ENCODE measurements around the gene ATP6V1B1.

ATP6V1B1 gene

GRCh38 chr2:70901227-70902066 is 34.3 kb upstream of the ATP6V1B1 start:
- DNase-seq (ENCODE audit: low read depth): no peak

DNA sequence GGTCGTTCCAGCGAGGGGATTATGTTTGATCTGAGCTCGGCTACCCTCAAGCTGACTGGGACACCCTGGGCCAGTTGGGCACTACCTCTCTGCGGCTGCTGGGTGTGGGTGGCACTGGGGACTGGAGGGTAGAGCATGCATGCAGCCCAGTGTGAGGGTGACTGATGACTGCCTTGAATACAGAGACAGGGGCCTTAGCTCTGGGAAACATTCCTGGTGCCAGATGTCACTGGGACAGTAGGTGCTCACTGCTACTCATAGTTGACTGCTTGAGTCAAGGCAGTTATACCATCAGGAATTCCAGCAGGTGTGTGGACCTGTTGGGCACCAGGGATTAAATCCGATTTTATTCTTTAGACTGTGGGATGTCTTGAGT is 33.6 kb upstream of the ATP6V1B1 start:
- no peak for DNase-seq (ENCODE audit: low read depth)

DNA sequence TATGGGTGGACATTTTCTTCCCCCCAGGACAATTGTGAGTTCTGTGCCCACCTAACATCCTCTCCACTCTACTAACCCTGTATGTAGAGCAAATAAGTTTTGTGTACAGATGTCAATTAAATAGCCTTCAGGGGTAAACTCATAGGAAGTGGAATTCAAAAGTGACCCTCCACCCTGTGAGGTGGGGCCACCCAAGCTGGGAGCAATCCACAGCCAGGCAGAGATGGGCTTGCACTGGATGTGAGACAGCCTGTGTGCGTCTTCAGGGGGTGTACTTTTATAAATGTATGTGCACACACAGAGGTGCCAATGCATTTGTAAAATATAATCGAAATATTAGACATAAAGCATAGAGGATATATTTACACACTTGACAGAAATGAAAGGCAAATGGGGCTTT is 33.1 kb upstream of the ATP6V1B1 start:
- DNase-seq (ENCODE audit: low read depth): no peak

- no peak for DNase-seq (ENCODE audit: low read depth)
Measured at GRCh38 chr2:70903171-70903570, 32.5 kb upstream of the ATP6V1B1 start.

DNA sequence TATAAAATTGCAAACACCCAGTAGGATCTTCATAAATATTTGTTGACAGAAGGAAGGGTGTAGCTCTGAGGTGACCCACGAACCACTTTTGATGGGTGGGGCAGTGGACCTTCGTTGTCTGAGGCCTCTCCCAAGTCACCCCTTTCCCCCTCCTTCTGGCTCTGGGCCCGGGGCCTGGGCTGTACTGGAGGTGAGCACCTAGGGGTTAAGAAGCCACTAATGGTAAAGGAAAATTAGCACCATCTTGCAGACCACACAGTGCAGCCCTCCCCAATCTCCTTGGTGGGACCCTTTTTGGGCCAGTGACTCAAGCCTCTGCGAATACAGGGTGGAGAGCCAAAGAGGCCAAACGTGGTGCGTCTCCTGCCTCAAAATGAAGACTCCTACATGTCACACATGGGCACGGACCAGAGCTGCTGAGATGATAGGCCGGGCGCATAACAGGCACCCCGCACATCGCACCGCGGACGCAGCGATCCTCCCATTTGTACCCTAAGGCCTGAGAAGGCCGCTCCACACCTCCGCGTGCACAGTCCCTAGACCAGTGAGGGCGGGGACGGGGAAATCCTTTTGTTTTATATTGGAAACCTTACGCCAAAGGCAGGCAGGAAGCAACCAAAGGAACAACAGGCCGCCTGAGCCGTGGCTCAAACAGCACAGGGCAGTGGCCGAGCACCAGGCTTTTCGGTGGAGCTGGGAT is 31.9 kb upstream of the ATP6V1B1 start:
- DNase-seq (ENCODE audit: low read depth): no peak

- DNase-seq (ENCODE audit: low read depth): no peak
Measured at GRCh38 chr2:70904371-70905216, 31.1 kb upstream of the ATP6V1B1 start.

DNA sequence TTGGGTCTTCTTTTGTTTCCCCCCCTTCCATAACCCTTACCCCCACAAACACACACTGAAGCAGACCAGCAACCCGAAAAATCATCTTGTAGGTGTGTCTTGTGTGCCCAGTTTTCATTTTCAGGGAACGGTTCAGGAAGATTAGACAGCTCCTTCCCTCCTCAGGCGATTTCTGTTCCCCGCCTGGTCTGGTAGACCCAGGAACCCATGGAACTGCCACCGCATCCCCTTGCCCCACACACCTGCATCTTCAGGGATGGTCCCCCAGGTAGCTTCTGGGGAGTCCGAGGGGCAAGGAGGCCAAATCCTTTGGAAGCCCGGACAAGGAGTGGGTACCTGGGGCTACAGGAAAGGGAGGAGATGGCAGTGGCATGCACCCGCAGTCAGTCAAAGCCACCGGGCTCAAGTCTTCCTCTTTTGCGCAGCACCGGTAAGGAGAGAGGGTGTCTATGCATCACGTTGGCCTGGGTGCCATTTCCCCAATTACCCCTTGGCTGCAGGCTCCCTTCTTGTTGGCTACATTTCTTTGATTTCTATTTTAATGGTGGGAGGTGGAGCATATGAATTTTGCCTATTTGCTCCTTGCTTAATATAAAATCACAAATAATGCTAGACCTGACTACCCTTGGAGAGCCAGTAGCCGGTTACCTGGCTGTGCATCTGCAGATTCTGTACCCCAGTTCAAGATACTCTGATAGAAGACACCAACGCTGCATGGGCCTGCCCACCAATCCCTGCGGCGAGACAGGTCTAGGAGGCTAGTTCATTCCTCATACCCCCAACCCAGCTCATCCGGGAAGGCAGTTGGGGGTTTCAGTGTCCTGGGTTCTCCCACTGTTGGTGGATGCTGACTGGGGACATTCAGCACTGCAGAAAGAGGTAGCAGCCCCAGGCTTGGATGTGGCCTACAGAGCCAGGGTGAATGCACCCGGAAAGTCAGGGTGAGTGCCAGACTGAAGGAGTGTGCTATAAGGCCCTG is 30.0 kb upstream of the ATP6V1B1 start:
- no peak for DNase-seq (ENCODE audit: low read depth)

DNA sequence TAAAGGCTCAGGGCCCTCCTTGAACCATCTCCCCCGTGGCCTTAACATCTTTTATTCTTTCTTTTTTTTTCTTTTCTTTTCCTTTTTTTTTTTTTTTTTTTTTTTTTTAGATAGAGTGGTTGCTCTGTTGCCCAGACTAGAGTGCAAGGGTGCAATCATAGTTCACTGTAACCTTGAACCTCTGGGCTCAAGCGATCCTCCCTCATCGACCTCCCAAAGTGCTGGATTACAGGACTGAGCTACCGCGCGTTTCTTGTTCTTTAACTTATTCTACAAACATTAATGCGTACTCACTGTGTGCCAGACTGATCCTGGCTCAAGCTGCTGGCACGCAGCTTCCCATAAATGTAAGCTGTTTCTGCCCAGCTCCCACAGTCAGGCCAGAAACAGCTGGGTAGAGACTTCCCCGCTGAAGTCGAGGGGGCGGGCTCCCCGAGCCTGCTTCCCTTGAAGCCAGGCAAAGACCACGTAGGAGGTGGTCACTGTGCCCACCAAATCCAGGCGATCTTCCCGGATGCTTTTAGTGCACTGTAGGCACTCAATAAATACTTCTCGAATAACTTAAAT is 29.2 kb upstream of the ATP6V1B1 start:
- no peak for DNase-seq (ENCODE audit: low read depth)

DNA sequence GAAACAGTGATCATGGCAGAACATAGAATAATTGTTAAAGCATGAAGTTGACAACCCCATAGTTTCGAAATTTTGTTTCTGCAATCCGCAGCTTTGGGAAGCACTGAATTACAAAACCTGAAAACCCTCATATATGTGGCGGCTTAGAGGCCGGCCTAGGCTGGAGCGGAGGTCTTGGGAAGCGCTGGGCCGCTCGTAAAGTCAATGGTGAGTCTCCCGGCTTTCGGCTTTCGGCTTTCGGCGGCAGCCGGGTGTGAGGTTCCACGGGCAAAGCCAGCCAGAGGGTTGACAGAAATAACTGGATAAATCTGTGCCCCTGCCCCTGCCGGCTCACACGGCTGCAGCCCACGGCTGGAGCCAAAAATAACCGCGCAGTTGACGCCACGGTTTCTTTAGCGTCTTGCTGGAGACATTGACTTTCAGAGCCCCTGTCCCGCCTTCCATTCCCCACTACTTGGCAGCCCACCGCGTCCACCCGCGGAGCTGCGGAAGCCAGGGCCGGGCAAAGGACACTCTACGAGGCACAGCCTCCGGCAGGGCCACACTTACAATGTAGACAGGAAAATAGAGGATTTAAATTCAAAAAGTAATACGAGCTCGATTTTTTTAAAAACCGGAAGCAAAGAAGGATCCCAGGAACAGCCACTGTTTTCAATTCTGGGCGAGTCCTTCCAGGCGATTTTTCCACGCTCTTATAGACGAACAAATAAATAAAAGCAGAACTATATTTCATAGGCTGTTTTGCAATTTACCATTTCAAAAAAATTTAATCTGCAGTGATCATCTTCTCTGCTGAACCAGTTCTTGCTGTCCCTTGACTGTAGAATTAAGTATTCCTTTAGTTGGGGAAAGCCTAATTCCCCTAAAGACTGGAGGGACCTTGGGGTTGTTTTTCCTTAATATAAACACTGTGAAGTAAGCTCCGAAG is 28.3 kb upstream of the ATP6V1B1 start:
- DNase-seq (ENCODE audit: low read depth): no peak

- no peak for DNase-seq (ENCODE audit: low read depth)
Measured at GRCh38 chr2:70916291-70916690, 19.4 kb upstream of the ATP6V1B1 start.

DNA sequence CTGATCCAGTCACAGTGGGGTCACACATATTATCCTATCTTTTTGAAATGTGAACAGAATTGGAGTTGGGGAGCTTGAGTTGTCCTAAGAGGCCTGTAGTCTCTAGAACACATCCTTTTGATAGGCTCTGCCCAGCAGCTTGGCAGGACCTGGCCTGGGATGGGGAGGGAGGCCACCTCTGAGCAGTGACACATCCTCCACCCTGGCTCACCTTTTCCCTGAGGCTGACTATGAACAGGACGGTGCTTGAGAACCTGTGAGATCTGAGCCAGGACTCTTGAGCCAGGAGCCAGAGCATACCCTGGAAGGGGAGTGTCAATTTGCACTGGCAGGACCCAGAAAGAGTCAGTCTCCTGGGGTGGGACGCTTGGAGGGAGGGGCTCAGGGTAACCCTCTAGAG is 17.7 kb upstream of the ATP6V1B1 start:
- DNase-seq (ENCODE audit: low read depth): no peak

- peak; percentile 59 for DNase-seq (ENCODE audit: low read depth)
Measured at GRCh38 chr2:70919672-70920366, 15.9 kb upstream of the ATP6V1B1 start.

GRCh38 chr2:70920367-70920715 is 15.4 kb upstream of the ATP6V1B1 start:
- DNase-seq (ENCODE audit: low read depth): no peak

GRCh38 chr2:70921031-70921430 is 14.7 kb upstream of the ATP6V1B1 start:
- no peak for DNase-seq (ENCODE audit: low read depth)

DNA sequence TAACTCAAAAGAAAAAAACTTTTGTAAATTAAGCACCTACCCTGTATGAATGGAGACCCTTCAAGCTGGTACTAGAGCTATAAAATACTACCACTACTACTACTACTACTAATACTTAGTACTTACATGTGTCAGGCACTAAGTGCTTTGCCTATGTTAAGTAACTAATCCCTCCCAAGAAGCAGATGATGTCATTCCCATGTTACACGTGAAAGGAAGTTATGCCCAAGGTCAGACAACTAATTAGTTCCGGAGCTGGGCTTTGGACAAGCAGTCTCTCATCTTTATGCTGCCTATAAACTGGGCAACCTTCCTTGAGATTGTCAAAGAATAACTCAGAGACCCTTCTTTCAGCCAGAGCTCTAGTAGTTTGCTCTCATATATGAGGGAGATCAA is 13.9 kb upstream of the ATP6V1B1 start:
- no peak for DNase-seq (ENCODE audit: low read depth)

DNA sequence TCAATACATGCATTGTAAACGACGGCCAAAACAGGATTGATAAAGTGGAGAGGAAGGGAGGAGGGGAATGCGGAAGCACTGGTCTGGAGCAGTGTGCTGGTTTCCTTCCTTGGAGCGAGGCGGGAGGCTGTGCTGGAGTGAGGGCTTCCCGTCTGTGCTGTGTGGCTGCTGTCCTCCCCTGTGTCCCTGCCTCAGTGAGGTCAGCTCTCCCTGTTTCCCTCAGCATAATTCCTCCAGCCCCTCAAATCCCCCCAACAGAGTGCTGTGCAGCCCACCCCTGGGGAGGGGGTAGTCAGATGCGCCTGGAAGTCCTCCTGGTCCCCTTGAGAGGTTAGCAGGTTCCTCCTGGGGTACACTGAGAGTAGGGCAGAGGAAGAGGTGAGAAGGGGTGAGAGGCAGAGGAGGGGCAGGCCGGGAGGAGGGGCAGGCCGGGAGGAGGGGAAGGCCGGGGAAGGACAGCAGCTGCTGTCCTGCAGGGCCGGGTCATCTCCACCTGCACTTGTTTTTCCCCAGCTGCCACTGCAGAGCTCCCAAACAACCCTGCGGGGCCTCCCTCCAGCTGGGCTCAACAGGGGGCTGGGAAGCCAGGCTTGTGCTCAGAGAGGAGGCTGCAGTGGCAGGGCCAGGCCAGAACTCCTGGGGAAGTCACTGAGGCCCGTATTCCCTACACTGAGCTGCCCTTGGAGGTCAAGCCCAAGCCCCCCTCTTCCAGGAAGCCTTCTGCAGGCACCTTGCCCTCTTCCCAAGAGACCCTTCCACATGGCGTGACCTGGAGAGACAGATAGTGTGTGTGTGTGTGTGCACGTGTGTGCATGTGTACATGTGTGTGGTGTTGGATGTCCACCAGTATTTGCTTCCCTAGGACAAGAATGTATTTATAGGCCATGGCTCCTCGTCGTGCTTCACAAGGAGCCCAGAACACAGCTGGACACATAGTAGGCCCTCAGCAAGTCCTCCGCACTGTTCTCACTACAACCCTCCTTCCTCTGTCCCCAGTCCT is 13.2 kb upstream of the ATP6V1B1 start:
- no peak for DNase-seq (ENCODE audit: low read depth)

DNA sequence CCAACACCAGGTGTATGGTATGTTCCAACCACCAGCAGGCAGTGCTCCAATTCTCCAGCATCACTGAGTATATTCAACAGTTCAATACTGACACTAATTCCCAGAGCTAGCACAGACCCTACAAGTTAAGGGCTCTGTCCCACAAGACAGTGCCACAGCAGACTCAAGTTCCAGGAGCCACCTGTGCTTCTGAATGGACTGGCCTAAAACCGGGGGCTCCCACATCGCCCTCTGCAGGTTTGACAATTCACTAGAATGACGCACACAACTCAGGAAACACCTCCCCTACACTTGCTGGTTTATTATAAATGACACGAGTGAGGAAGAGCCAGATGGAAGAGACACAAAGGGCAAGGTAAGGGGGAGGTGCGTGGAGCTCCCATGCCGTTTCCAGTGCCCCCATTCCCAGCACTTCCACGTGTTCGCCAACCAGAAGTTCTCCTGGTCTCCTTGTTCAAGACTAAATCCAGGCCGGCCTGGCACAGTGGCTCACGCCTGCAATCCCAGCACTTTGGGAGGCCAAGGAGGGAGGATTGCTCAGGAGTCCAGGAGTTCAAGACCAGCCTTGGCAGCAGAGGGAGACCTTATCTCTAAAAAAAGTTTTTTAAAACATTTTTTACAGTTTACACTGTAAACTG is 12.2 kb upstream of the ATP6V1B1 start:
- DNase-seq (ENCODE audit: low read depth): no peak

- no peak for DNase-seq (ENCODE audit: low read depth)
Measured at GRCh38 chr2:70926042-70926441, 9.7 kb upstream of the ATP6V1B1 start.

Data from CMK (cell line).